ENCODE measurements around the gene RNF220. TPM values are rescaled to one million over a fixed set of nuclear protein-coding genes. Genes with fewer than 3 reads are reported as not detected.
A peak's percentile ranks its signal among the peaks of the same experiment; 100 is the strongest.

Gene RNF220
- total and polyA plus RNA-seq, 2 of the 4 experiments (the other 2 are of a cell fraction): 71.8 to 77.1 TPM

GRCh38 chr1:44576456-44577150 lies 171.5 kb downstream of the RNF220 start:
- POLR2A ChIA-PET (ENCODE audit: unreplicated experiment): no interaction called here

More at GRCh38 chr1:44576456-44577150, 171.5 kb downstream of the RNF220 start:
- intact Hi-C loops (cut with micrococcal nuclease): no loop called here
- no peak overlapping the region for H2AFZ ChIP-seq (replicated peaks; ENCODE audit: low read length, poor library complexity)
- H2BK120ac ChIP-seq (ENCODE audit: low read depth, low read length): no peak overlapping the region
- H2BK5ac ChIP-seq (ENCODE audit: low read depth, low read length, poor library complexity, severe bottlenecking): no peak overlapping the region
- H2AK9ac ChIP-seq (replicated peaks; ENCODE audit: low read depth, low read length, poor library complexity): no peak overlapping the region
- no peak overlapping the region for H3K23ac ChIP-seq (ENCODE audit: low read depth, low read length)
- no peak overlapping the region for H3K4me2 ChIP-seq (ENCODE audit: low read depth, low read length)
- H4K20me1 ChIP-seq (ENCODE audit: insufficient read depth, low read length): no peaks in the 10 kb centered on the region
- dilution Hi-C loops (cut with HindIII; ENCODE audit: low sequenced_read_pairs, unreplicated experiment): no loop called here
- H3K4me1 ChIP-seq (ENCODE audit: control insufficient read depth, insufficient read depth, low read length): no peaks in the 10 kb centered on the region
- in situ Hi-C loops (cut with MboI; ENCODE audit: low sequenced_read_pairs): no loop called here
- H3K9me1 ChIP-seq (ENCODE audit: insufficient read depth, low read length): no peaks in the 10 kb centered on the region
- H4K8ac ChIP-seq (ENCODE audit: low read depth in 2 of 2, low read length in 2 of 2): no peak overlapping the region
- H2BK15ac ChIP-seq (ENCODE audit: low read depth, low read length): no peak overlapping the region
- ATAC-seq (ENCODE audit: low read depth) (peak; percentile 53; the same call in 1 of the 2 replicates), DNase-seq (no peak)
- no peak overlapping the region for H3K27ac ChIP-seq (ENCODE audit: insufficient read depth, low read length)
- no peak for TF ChIP-seq FOS (IDR thresholded peaks at IDR 0.05; ENCODE audit: low read depth, low read length)
- no peak for TF ChIP-seq MXI1 (IDR thresholded peaks at IDR 0.05; ENCODE audit: borderline replicate concordance, low read depth, low read length)
- TF ChIP-seq RFX5 (IDR thresholded peaks at IDR 0.05; ENCODE audit: low read depth, low read length): no peak
- TF ChIP-seq POLR2A (IDR thresholded peaks at IDR 0.05; ENCODE audit: low read depth, low read length): no peak
- no peak for TF ChIP-seq MAFK (IDR thresholded peaks at IDR 0.05; ENCODE audit: low read depth, low read length)
- no peak for TF ChIP-seq CTCF (conservative IDR thresholded peaks at IDR 0.05; ENCODE audit: low read depth, low read length)
- no peak overlapping the region for H3K14ac ChIP-seq (replicated peaks; ENCODE audit: low read depth, low read length)
- H3K56ac ChIP-seq (ENCODE audit: extremely low read depth, insufficient read depth, low read length): no peak overlapping the region
- no peaks in the 10 kb centered on the region for H3K36me3 ChIP-seq (ENCODE audit: control insufficient read depth, insufficient read depth, low read length)
- no peak overlapping the region for H3K4me3 ChIP-seq (ENCODE audit: insufficient read depth, low read depth, low read length)
- no peak overlapping the region for H2AK5ac ChIP-seq (ENCODE audit: low read depth, low read length)
- H4K91ac ChIP-seq (ENCODE audit: insufficient read depth, low read depth, low read length): no peak overlapping the region
- H2BK20ac ChIP-seq (ENCODE audit: low read depth, low read length): no peak overlapping the region
- CTCF ChIA-PET: interaction anchor here (1.0 kb wide), 1 partner anchor 199 kb away, joined by 3 read pairs; no protein-coding TSS in a partner anchor
- peaks cover 35% of the 10 kb centered on the region for H3K27me3 ChIP-seq (ENCODE audit: control insufficient read depth, insufficient read depth, low read length)
- no peaks in the 10 kb centered on the region for H3K9me3 ChIP-seq (ENCODE audit: control insufficient read depth, insufficient read depth, low read length)
- WGBS, 2 experiments (ENCODE audit: extremely low coverage in 2 of 2, insufficient read length in 1 of 2): no CpG with 5 or more reads among the region's 5 CpGs
- H3K4ac ChIP-seq (ENCODE audit: low read depth, low read length): no peak overlapping the region
- no peak overlapping the region for H3K9ac ChIP-seq (ENCODE audit: low read depth, low read length)
- H3K18ac ChIP-seq (ENCODE audit: low read depth, low read length): no peak overlapping the region
- BruUV-seq (replicated peaks): no TSS peak
- H3K79me1 ChIP-seq (ENCODE audit: low read depth in 1 of 2, low read length in 2 of 2): no peaks in the 10 kb centered on the region
- no peak overlapping the region for H4K5ac ChIP-seq (ENCODE audit: low read depth, low read length)
